ENCODE results near the gene PYHIN1. TPM values are rescaled to one million over a fixed set of nuclear protein-coding genes. Genes with fewer than 3 reads are reported as not detected.

Gene PYHIN1
- total and polyA plus RNA-seq, 2 of the 8 experiments (the other 6 are each of a cell fraction or from before 2014, with no cell fraction given): not detected

DNA sequence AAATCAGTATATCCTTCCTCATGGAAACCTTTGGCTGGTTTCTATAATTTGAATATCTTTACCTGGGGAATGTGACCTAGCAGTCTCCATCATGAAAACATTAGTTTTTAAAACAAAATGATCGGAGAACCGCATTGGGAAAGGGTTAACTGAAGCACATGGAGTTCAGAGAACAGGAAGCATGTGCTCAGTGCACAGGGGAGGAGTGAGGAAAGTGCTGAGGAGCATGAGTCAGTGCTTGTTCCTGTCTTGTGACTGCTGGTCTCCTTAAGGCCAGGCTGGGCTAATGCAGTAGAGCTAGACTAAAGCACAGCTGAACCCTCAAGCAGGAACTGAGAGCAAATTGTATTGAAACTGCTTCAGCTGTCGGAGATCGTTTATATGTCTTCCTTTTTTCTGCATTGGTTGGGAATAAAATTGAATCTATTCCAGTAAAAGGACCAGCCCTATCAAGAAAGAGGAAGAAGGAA lies 84.1 kb downstream of the PYHIN1 start:
- 87% methylated on average over 4 of the region's 4 CpGs; no CpG with 5 or more reads in 1 of the 2 experiments for WGBS, 2 experiments (ENCODE audit: extremely low coverage in 1 of 2, insufficient coverage in 1 of 2, insufficient read length in 1 of 2, insufficient replicate concordance in 2 of 2, low coverage in 1 of 2, low lambda C conversion rate in 2 of 2, missing lambda C conversion rate in 1 of 2)
- Histone ChIP-seq H3K23me2 (ENCODE audit: low read depth, low read length) (no peaks in the 10 kb centered on the region), H3K4me2 (ENCODE audit: insufficient read depth in 1 of 2, low read depth in 2 of 2, low read length in 2 of 2) (no peak overlapping the region), H3K4me3 (ENCODE audit: extremely low read depth in 1 of 4, insufficient read depth in 2 of 4, low read depth in 3 of 4, low read length in 4 of 4) (no peak overlapping the region), H2BK20ac (ENCODE audit: low read length) (no peak overlapping the region), H2BK12ac (ENCODE audit: low read depth, low read length) (no peak overlapping the region), H4K8ac (ENCODE audit: extremely low read depth, insufficient read depth, low read length) (no peak overlapping the region), H3K23ac (ENCODE audit: insufficient read length) (no peak overlapping the region), H3K79me2 (ENCODE audit: control insufficient read depth in 1 of 2, insufficient read depth in 2 of 2, low read length in 2 of 2) (no peaks in the 10 kb centered on the region), H3K4me1 (replicated peaks in 1 of 4; ENCODE audit: control insufficient read depth in 3 of 4, insufficient read depth in 4 of 4, low read length in 3 of 4) (no peaks in the 10 kb centered on the region), H2AK5ac (ENCODE audit: low read depth, low read length) (no peak overlapping the region), H3K27ac (ENCODE audit: low read depth, low read length) (no peak overlapping the region), H3K79me1 (ENCODE audit: low read depth, low read length) (no peaks in the 10 kb centered on the region), H3K9ac (replicated peaks in 1 of 4; ENCODE audit: extremely low read depth in 1 of 4, low read depth in 3 of 4, low read length in 3 of 4) (no peak overlapping the region), H3K14ac (ENCODE audit: insufficient read length) (no peak overlapping the region), H3K9me3 (ENCODE audit: insufficient read depth in 2 of 2, low read depth in 1 of 2, low read length in 1 of 2) (no peaks in the 10 kb centered on the region), H2AFZ (ENCODE audit: low read length) (0 out of 2 replicates have a peak overlapping the region, but pooled peaks have one; percentile 48), H3K27me3 (replicated peaks in 1 of 4; ENCODE audit: control insufficient read depth in 3 of 4, extremely low read depth in 1 of 4, insufficient read depth in 3 of 4, low read length in 3 of 4) (no peaks in the 10 kb centered on the region), H2BK15ac (ENCODE audit: low read length) (no peak overlapping the region), H3K36me3 (ENCODE audit: control insufficient read depth in 2 of 4, insufficient read depth in 4 of 4, low read length in 3 of 4) (no peaks in the 10 kb centered on the region), H3K18ac (ENCODE audit: extremely low read depth, low read length) (no peak overlapping the region), H3K56ac (replicated peaks; ENCODE audit: insufficient read length, low read depth, low read length) (no peak overlapping the region), H3K4ac (replicated peaks; ENCODE audit: insufficient read length, low read depth, low read length) (no peak overlapping the region), H2BK5ac (ENCODE audit: low read depth, low read length) (no peak overlapping the region), H2BK120ac (replicated peaks; ENCODE audit: low read depth, low read length) (no peak overlapping the region), H4K5ac (ENCODE audit: insufficient read length, low read depth, low read length) (no peak overlapping the region), H4K20me1 (replicated peaks in 1 of 2; ENCODE audit: control insufficient read depth in 1 of 2, insufficient read depth in 2 of 2, low read length in 2 of 2) (no peaks in the 10 kb centered on the region), H4K91ac (replicated peaks; ENCODE audit: insufficient read length, low read length) (no peak overlapping the region)
- no peak for TF ChIP-seq ASH2L (IDR thresholded peaks at IDR 0.05; ENCODE audit: low read length)
- TF ChIP-seq NRF1 (IDR thresholded peaks at IDR 0.05; ENCODE audit: low read depth, low read length): no peak
- no peak for TF ChIP-seq POLR2A (IDR thresholded peaks at IDR 0.05; ENCODE audit: control extremely low read depth in 1 of 2, low read depth in 2 of 2, low read length in 2 of 2)
- 0 out of 2 replicates have a peak, but pooled peaks have one; percentile 9 for TF ChIP-seq JUND (IDR thresholded peaks at IDR 0.05; ENCODE audit: low read length)
- no peak for TF ChIP-seq TAF7 (optimal IDR thresholded peaks at IDR 0.05; ENCODE audit: borderline replicate concordance, low read depth, low read length)
- TF ChIP-seq, protein P1, sequence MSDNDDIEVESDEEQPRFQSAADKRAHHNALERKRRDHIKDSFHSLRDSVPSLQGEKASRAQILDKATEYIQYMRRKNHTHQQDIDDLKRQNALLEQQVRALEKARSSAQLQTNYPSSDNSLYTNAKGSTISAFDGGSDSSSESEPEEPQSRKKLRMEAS (IDR thresholded peaks at IDR 0.05): peak; percentile 80
- no peak for TF ChIP-seq YY1 (IDR thresholded peaks at IDR 0.05; ENCODE audit: low read depth, low read length)
- TF ChIP-seq ZNF274 (IDR thresholded peaks at IDR 0.05; ENCODE audit: borderline replicate concordance, extremely low read depth, low read length): no peak
- TF ChIP-seq, protein P2, sequence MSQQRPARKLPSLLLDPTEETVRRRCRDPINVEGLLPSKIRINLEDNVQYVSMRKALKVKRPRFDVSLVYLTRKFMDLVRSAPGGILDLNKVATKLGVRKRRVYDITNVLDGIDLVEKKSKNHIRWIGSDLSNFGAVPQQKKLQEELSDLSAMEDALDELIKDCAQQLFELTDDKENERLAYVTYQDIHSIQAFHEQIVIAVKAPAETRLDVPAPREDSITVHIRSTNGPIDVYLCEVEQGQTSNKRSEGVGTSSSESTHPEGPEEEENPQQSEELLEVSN (IDR thresholded peaks at IDR 0.05): peak; percentile 70; the same call in 1 of the 2 replicates
- CTCF ChIA-PET (ENCODE audit: partially characterized antibody): interaction anchor here (1.7 kb wide), 1 partner anchor 56 kb away, joined by 6 read pairs; no protein-coding TSS in a partner anchor
- DNase-seq (ENCODE audit: low read depth in 1 of 2, low spot score in 2 of 2): no peak
- FAIRE-seq: no peak
- POLR2A ChIA-PET (ENCODE audit: partially characterized antibody): no interaction called here

Measured in H1 (cell line).